Measurements from ENCODE around the gene CCNL1.

The CCNL1 gene

GRCh38 chr3:157120071-157120892, 39.7 kb downstream of the CCNL1 start:
- no peak overlapping the region for H3K27ac ChIP-seq (ENCODE audit: low read depth, low read length)
- 97% methylated on average over 56 of the region's 56 CpGs for WGBS
- no peak overlapping the region for H3K9ac ChIP-seq (ENCODE audit: low read depth, low read length)
- H3K4me1 ChIP-seq (ENCODE audit: insufficient read depth, low read length): 0 out of 2 replicates have a peak, but pooled peaks cover 4% of the 10 kb centered on the region
- H3K4me3 ChIP-seq (ENCODE audit: low read length): no peak overlapping the region
- no peaks in the 10 kb centered on the region for H3K36me3 ChIP-seq (ENCODE audit: insufficient read depth, low read length)
- no peaks in the 10 kb centered on the region for H3K27me3 ChIP-seq (ENCODE audit: insufficient read depth, low read length)
- H3K9me3 ChIP-seq (ENCODE audit: insufficient read depth, low read depth, low read length): no peaks in the 10 kb centered on the region

DNA sequence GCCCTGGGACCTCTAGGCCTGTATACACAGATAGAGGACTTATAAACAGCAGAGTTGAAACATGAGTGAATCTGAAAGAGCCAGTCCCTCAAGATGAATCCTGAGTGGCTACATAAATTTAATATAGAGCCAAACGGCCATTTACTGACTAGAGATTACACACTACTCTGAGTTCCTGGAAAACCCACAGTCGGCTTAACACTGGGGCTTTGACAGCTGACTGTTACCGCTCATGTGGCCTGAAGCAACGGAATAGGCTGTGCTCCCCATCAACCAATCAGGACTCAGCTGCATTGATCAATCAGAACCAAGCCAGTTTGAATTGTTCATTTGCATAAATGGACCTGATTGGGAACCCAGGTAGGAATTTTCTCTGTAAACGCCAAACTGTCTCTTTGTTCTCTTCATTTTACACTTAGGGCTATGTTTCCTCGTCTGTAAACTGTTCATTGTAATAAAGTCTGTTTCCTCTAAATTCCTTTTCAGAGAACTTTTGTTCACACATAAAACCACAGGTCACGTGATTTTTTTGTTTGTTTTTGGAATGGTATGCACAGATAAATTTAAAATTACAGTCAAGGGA, 40.5 kb downstream of the CCNL1 start:
- Histone ChIP-seq H3K36me3 (ENCODE audit: insufficient read depth, low read length) (no peaks in the 10 kb centered on the region), H3K4me3 (ENCODE audit: low read length) (no peak overlapping the region), H3K9me3 (ENCODE audit: insufficient read depth, low read depth, low read length) (no peaks in the 10 kb centered on the region), H3K27ac (ENCODE audit: low read depth, low read length) (no peak overlapping the region), H3K27me3 (ENCODE audit: insufficient read depth, low read length) (no peaks in the 10 kb centered on the region), H3K4me1 (ENCODE audit: insufficient read depth, low read length) (0 out of 2 replicates have a peak, but pooled peaks cover 4% of the 10 kb centered on the region), H3K9ac (ENCODE audit: low read depth, low read length) (no peak overlapping the region)
- 95% methylated on average over 7 of the region's 7 CpGs for WGBS

DNA sequence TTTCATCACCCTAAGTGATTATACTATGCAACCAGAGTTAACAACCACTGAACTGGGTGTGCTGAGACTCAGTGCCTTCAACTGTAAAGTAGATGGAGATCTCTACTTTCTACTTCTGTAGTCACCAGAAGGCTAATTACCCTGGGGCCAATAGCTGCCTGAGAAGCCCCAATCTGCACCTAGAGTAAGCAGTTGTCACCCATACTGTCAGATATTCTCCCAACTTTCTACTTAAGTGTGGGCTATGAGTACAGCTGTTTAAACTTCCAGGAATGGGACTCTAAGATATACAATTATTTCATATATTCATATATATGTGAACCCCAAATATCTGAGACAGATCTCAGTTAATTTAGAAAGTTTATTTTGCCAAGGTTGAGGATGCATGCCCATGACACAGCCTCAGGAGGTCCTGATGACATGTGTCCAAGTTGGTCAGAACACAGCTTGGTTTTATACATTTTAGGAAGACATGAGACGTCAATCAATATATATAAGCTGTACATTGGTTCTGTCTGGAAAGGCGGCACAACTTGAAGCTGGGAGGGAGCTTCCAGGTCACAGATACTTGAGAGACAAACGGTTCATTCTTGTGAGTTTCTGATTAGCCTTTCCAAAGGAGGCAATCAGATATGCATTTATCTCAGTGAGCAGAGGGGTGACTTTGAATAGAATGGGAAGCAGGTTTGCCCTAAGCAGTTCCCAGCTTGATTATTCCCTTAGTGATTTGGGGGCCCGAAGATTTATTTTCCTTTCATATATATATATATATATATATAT, 41.9 kb downstream of the CCNL1 start:
- no peaks in the 10 kb centered on the region for H3K9me3 ChIP-seq (ENCODE audit: insufficient read depth, low read depth, low read length)
- WGBS: 86% methylated on average over 3 of the region's 4 CpGs
- no peaks in the 10 kb centered on the region for H3K27me3 ChIP-seq (ENCODE audit: insufficient read depth, low read length)
- H3K9ac ChIP-seq (ENCODE audit: low read depth, low read length): no peak overlapping the region
- no peak overlapping the region for H3K4me3 ChIP-seq (ENCODE audit: low read length)
- H3K4me1 ChIP-seq (ENCODE audit: insufficient read depth, low read length): 0 out of 2 replicates have a peak, but pooled peaks cover 4% of the 10 kb centered on the region
- H3K27ac ChIP-seq (ENCODE audit: low read depth, low read length): no peak overlapping the region
- no peaks in the 10 kb centered on the region for H3K36me3 ChIP-seq (ENCODE audit: insufficient read depth, low read length)

DNA sequence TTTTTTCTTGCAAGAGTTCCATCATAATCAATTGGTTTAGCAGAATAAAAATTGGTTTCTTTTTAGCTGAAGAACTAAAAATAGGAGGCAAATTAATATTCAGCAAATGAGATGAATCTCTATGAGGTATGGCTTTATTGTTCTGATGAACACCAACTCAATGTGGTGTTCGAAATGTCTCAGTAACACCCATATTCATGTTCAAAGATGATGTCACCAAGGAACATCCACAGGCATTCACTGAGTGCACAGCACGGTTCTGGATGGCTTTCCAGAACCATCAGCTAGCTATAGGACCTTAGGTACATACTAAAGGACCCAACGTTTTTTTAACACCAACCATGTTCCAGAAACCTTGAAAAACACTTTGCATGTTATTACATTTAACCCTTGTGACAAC, 42.7 kb downstream of the CCNL1 start:
- H3K9me3 ChIP-seq (ENCODE audit: insufficient read depth, low read depth, low read length): no peaks in the 10 kb centered on the region
- WGBS: 81% methylated on average over 3 of the region's 3 CpGs
- no peak overlapping the region for H3K27ac ChIP-seq (ENCODE audit: low read depth, low read length)
- no peak overlapping the region for H3K4me3 ChIP-seq (ENCODE audit: low read length)
- 0 out of 2 replicates have a peak, but pooled peaks cover 4% of the 10 kb centered on the region for H3K4me1 ChIP-seq (ENCODE audit: insufficient read depth, low read length)
- H3K9ac ChIP-seq (ENCODE audit: low read depth, low read length): no peak overlapping the region
- H3K27me3 ChIP-seq (ENCODE audit: insufficient read depth, low read length): no peaks in the 10 kb centered on the region
- H3K36me3 ChIP-seq (ENCODE audit: insufficient read depth, low read length): no peaks in the 10 kb centered on the region

GRCh38 chr3:157116017-157116416, 43.9 kb downstream of the CCNL1 start:
- no peak overlapping the region for H3K27ac ChIP-seq (ENCODE audit: low read depth, low read length)
- WGBS: 92% methylated on average over 4 of the region's 4 CpGs
- H3K27me3 ChIP-seq (ENCODE audit: insufficient read depth, low read length): no peaks in the 10 kb centered on the region
- H3K9ac ChIP-seq (ENCODE audit: low read depth, low read length): no peak overlapping the region
- no peaks in the 10 kb centered on the region for H3K9me3 ChIP-seq (ENCODE audit: insufficient read depth, low read depth, low read length)
- H3K36me3 ChIP-seq (ENCODE audit: insufficient read depth, low read length): no peaks in the 10 kb centered on the region
- no peaks in the 10 kb centered on the region for H3K4me1 ChIP-seq (ENCODE audit: insufficient read depth, low read length)
- no peak overlapping the region for H3K4me3 ChIP-seq (ENCODE audit: low read length)

- Histone ChIP-seq H3K9ac (ENCODE audit: low read depth, low read length) (no peak overlapping the region), H3K4me1 (ENCODE audit: insufficient read depth, low read length) (no peaks in the 10 kb centered on the region), H3K4me3 (ENCODE audit: low read length) (no peak overlapping the region), H3K36me3 (ENCODE audit: insufficient read depth, low read length) (no peaks in the 10 kb centered on the region), H3K27me3 (ENCODE audit: insufficient read depth, low read length) (no peaks in the 10 kb centered on the region), H3K27ac (ENCODE audit: low read depth, low read length) (no peak overlapping the region), H3K9me3 (ENCODE audit: insufficient read depth, low read depth, low read length) (no peaks in the 10 kb centered on the region)
- 83% methylated on average over 9 of the region's 10 CpGs for WGBS
Observed at GRCh38 chr3:157115069-157116006, 44.6 kb downstream of the CCNL1 start.

DNA sequence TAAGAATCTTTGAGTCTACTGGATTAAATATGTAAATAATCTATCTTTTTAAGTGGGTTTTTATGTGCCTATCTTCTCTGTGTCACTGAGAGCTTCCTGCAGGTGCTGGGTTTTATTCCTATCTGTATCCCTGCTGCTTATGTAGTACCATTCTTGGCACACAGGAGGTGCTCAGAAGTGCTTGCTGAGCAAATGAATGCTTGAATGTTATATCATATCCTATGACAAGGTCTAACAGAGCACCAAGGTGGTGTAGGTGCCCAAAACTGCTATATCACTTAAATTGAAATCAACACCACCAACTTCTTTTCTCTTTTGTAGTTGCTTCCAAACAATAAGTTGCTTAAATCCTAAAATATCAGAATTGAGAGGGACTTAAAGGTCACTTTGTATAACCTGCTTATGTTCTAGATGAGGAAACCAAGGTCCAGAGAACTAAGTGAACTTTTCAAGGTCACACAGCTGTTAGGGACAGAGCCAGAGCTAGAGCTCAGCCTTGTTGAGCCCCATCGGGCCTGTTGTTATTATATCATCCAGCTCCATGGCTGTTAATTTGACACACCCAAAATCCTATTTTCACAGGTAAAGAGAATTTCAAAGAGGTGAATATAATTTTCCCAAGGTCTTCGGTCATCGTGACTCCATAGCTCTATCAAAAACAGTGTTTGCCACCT, 46.0 kb downstream of the CCNL1 start:
- Histone ChIP-seq H3K4me1 (ENCODE audit: insufficient read depth, low read length) (no peaks in the 10 kb centered on the region), H3K27me3 (ENCODE audit: insufficient read depth, low read length) (no peaks in the 10 kb centered on the region), H3K9me3 (ENCODE audit: insufficient read depth, low read depth, low read length) (no peaks in the 10 kb centered on the region), H3K9ac (ENCODE audit: low read depth, low read length) (no peak overlapping the region), H3K4me3 (ENCODE audit: low read length) (no peak overlapping the region), H3K36me3 (ENCODE audit: insufficient read depth, low read length) (no peaks in the 10 kb centered on the region), H3K27ac (ENCODE audit: low read depth, low read length) (no peak overlapping the region)
- WGBS: 96% methylated on average over 3 of the region's 3 CpGs

DNA sequence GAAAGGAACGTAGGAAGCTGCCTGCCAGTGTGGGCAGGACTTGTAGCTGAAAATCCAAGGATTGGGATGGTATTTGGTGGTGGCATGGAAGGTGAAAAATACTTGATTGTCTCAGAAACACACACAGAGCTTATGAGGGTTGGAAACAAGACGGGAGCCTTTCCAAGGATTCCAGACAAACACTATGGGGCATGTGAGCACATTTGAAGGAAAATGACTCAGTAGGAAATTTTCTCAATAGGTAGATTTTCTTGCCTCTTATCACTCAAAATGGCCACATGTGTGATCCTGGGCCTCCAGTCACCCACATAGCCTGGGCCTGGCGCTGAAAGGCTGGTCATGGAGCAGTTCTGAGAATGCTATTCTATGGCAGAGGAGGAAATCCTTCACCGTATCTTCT, 47.4 kb downstream of the CCNL1 start:
- Histone ChIP-seq H3K27me3 (ENCODE audit: insufficient read depth, low read length) (no peaks in the 10 kb centered on the region), H3K4me1 (ENCODE audit: insufficient read depth, low read length) (no peaks in the 10 kb centered on the region), H3K36me3 (ENCODE audit: insufficient read depth, low read length) (no peaks in the 10 kb centered on the region), H3K27ac (ENCODE audit: low read depth, low read length) (no peak overlapping the region), H3K9me3 (ENCODE audit: insufficient read depth, low read depth, low read length) (no peaks in the 10 kb centered on the region), H3K9ac (ENCODE audit: low read depth, low read length) (no peak overlapping the region), H3K4me3 (ENCODE audit: low read length) (no peak overlapping the region)
- 89% methylated on average over 4 of the region's 4 CpGs for WGBS

GRCh38 chr3:157111518-157111917, 48.4 kb downstream of the CCNL1 start:
- Histone ChIP-seq H3K4me3 (ENCODE audit: low read length) (no peak overlapping the region), H3K9ac (ENCODE audit: low read depth, low read length) (no peak overlapping the region), H3K9me3 (ENCODE audit: insufficient read depth, low read depth, low read length) (no peaks in the 10 kb centered on the region), H3K4me1 (ENCODE audit: insufficient read depth, low read length) (no peaks in the 10 kb centered on the region), H3K36me3 (ENCODE audit: insufficient read depth, low read length) (no peaks in the 10 kb centered on the region), H3K27ac (ENCODE audit: low read depth, low read length) (no peak overlapping the region), H3K27me3 (ENCODE audit: insufficient read depth, low read length) (no peaks in the 10 kb centered on the region)
- WGBS: 85% methylated on average over 1 of the region's 2 CpGs

- no peaks in the 10 kb centered on the region for H3K36me3 ChIP-seq (ENCODE audit: insufficient read depth, low read length)
- H3K4me1 ChIP-seq (ENCODE audit: insufficient read depth, low read length): no peaks in the 10 kb centered on the region
- no peak overlapping the region for H3K4me3 ChIP-seq (ENCODE audit: low read length)
- H3K9me3 ChIP-seq (ENCODE audit: insufficient read depth, low read depth, low read length): no peaks in the 10 kb centered on the region
- 83% methylated on average over 6 of the region's 6 CpGs for WGBS
- H3K9ac ChIP-seq (ENCODE audit: low read depth, low read length): no peak overlapping the region
- H3K27me3 ChIP-seq (ENCODE audit: insufficient read depth, low read length): no peaks in the 10 kb centered on the region
- H3K27ac ChIP-seq (ENCODE audit: low read depth, low read length): no peak overlapping the region
Observed at GRCh38 chr3:157110761-157111278, 49.1 kb downstream of the CCNL1 start.

All from HUES64 (cell line).